ENCODE data around the gene DNAH2. TPM values are rescaled to one million over a fixed set of nuclear protein-coding genes. Genes with fewer than 3 reads are reported as not detected.

Gene DNAH2
- not detected for total RNA-seq

DNA sequence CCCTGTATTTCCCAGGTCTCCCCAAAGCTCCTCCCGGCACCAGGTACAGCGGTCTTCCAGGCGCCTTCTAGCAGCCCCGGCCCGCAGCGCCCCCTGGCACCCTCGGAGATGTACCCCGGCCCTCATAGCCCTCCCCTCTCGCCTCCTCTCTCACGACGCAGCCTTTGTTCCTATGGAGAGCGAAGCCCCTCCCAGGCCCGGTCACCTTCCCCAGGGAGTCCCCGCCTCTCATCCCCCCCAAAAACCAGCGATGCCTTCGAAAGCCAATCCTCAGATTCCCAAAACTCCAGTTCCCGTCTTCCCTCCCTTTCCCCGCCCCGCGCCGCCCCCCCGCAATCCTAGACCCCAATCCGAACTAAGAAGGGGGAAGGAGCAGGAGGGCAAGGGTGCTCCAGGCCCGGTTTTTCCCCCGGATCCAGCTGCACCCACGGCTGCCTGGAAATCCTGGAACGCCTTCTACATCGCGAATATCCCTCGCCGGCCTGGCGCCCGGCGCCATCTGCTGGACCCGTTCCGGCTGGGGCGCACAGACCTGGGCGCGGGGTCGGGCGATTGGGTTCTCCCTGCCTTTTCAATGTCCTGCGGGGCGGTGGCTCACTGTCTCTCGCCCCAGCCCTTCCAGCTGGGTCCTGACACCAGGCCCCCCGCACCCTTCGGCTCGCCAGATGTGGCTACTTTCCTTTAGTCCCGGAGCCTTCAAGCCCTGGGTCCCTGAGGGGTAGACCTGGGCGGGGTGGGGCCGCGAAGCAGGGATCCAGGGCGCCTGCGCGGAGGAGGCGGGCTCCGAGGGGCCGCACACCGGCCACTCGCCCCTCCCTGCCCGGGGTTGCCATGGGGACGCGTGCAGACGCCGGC is at the start of gene DNAH2:
Gene DNAH2 (plus strand): TSS at position 844 of the 855 bp plus-strand sequence. CDS start 1,991 bp downstream, outside the sequence.
- Mint-ChIP-seq H3K27me3 (peaks cover 59% of the 10 kb centered on the region), H3K27ac (no peak within 1 kb of the TSS), H3K36me3 (ENCODE audit: low read depth) (no peaks in the 10 kb centered on the region), H3K4me1 (peaks cover 11% of the 10 kb centered on the region), H3K9me3 (ENCODE audit: low read depth) (no peaks in the 10 kb centered on the region), H3K4me3 (peak within 1 kb of the TSS; percentile 61)
- ChIA-PET CTCF (interaction anchor here (0.8 to 1.4 kb wide), 4 partner anchors 29 to 97 kb away, joined by 3 to 6 read pairs (median 3); partner anchors contain the start of genes TP53 and WRAP53), POLR2A (no interaction called here)
- DNase-seq (peak; percentile 65), ATAC-seq (peak; percentile 77)
- intact Hi-C loops (cut with DNase I, micrococcal nuclease) = no loop called here

DNA sequence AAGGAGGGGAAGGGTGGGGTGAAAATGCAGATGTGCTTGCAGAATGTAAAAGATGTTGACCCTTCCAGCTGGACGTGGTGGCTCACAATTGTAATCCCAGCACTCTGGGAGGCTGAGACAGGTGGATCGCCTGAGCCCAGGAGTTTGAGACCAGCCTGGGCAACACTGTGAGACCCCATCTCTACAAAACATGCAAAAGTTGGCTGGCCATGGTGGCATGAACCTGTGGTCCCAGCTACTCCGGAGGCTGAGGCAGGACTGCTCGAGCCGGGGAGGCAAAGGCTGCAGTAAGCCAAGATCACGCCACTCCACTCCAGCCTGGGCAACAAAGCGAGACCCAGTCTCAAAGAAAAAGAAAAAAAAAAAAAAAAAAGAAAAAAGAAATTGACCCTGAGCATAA is 49.1 kb upstream of the DNAH2 start:
- DNase-seq (no peak), ATAC-seq (no peak)
- Mint-ChIP-seq H3K27me3 (no peaks in the 10 kb centered on the region), H3K4me1 (no peaks in the 10 kb centered on the region), H3K36me3 (ENCODE audit: low read depth) (peaks cover 18% of the 10 kb centered on the region), H3K9me3 (ENCODE audit: low read depth) (peaks cover 2% of the 10 kb centered on the region), H3K4me3 (no peak overlapping the region), H3K27ac (no peak overlapping the region)
- ChIA-PET POLR2A (no interaction called here), CTCF (no interaction called here)
- intact Hi-C loops (cut with DNase I, micrococcal nuclease) = no loop called here

DNA sequence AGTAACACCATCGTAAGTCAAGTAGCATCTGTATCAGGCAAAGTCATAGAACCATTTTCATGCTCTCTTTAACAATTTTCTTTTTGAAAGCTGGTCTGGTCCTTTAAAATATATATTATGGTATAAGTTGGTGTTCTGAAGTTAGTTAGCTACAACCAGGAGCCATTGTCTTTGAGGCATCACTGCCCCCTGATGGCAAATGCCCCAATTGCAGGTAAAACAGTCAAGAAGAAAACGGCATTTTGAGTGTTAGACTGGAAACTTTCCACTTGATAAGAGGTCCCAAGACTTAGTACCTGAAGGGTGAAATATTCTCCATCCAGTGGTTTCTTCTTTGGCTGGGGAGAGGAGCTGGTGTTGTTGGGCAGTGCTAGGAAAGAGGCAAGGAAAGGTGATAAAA is 44.3 kb upstream of the DNAH2 start:
- peaks cover 41% of the 10 kb centered on the region for H3K36me3 Mint-ChIP-seq (ENCODE audit: low read depth)
- H3K4me1 Mint-ChIP-seq = no peaks in the 10 kb centered on the region
- H3K4me3 Mint-ChIP-seq = no peak overlapping the region
- no peak overlapping the region for H3K27ac Mint-ChIP-seq
- no peak for ATAC-seq
- H3K27me3 Mint-ChIP-seq = no peaks in the 10 kb centered on the region
- intact Hi-C loops (cut with DNase I, micrococcal nuclease) = loop anchor here in 1 of 2 experiments (5.0 kb wide), 1 partner anchor 41 kb away; the partner anchor contains the start of gene SHBG
- peak; percentile 73 for DNase-seq
- CTCF ChIA-PET = interaction anchor here (0.6 to 1.8 kb wide), 20 partner anchors 12 to 652 kb away, joined by 3 to 15 read pairs (median 3); partner anchors contain the start of gene TP53
- POLR2A ChIA-PET = interaction anchor here (0.5 to 0.9 kb wide), 4 partner anchors 13 to 150 kb away, joined by 3 to 4 read pairs (median 3); no protein-coding TSS in a partner anchor
- peaks cover 4% of the 10 kb centered on the region for H3K9me3 Mint-ChIP-seq (ENCODE audit: low read depth)

- Mint-ChIP-seq H3K36me3 (ENCODE audit: low read depth) (peaks cover 41% of the 10 kb centered on the region), H3K27ac (no peak overlapping the region), H3K4me3 (no peak overlapping the region), H3K4me1 (peaks cover 2% of the 10 kb centered on the region), H3K9me3 (ENCODE audit: low read depth) (peaks cover 4% of the 10 kb centered on the region), H3K27me3 (no peaks in the 10 kb centered on the region)
- no peak for ATAC-seq
- intact Hi-C loops (cut with DNase I, micrococcal nuclease) = loop anchor here in 1 of 2 experiments (5.0 kb wide), 1 partner anchor 43 kb away; the partner anchor contains the start of gene SHBG
- ChIA-PET CTCF (no interaction called here), POLR2A (no interaction called here)
- DNase-seq = no peak
Measured at GRCh38 chr17:7674934-7675333, 42.6 kb upstream of the DNAH2 start.

DNA sequence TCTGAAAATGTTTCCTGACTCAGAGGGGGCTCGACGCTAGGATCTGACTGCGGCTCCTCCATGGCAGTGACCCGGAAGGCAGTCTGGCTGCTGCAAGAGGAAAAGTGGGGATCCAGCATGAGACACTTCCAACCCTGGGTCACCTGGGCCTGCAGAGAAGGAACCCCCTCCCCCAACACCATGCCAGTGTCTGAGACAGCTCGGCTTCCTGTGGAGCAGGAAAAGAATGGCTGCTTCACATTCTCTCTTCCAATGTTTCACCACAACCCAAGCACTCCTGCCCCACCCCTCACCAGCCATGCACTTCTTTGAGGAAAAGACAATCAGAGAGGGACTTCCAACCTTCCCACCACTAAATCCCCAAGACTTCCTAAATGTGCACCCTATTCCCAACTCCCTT is 41.0 kb upstream of the DNAH2 start:
- POLR2A ChIA-PET = no interaction called here
- no peak overlapping the region for H3K4me3 Mint-ChIP-seq
- peak overlapping the region; percentile 0 for H3K27ac Mint-ChIP-seq
- intact Hi-C loops (cut with DNase I, micrococcal nuclease) = no loop called here
- CTCF ChIA-PET = interaction anchor here (3.5 kb wide), 1 partner anchor 11 kb away, joined by 11 read pairs; the partner anchor contains the start of gene TP53
- no peak for DNase-seq
- H3K4me1 Mint-ChIP-seq = peaks cover 2% of the 10 kb centered on the region
- no peaks in the 10 kb centered on the region for H3K27me3 Mint-ChIP-seq
- ATAC-seq = no peak
- H3K9me3 Mint-ChIP-seq (ENCODE audit: low read depth) = peaks cover 4% of the 10 kb centered on the region
- peaks cover 34% of the 10 kb centered on the region for H3K36me3 Mint-ChIP-seq (ENCODE audit: low read depth)

GRCh38 chr17:7677388-7678067 is 40.0 kb upstream of the DNAH2 start:
- Mint-ChIP-seq H3K36me3 (ENCODE audit: low read depth) (peaks cover 30% of the 10 kb centered on the region), H3K9me3 (ENCODE audit: low read depth) (peaks cover 4% of the 10 kb centered on the region), H3K4me3 (no peak overlapping the region), H3K27me3 (no peaks in the 10 kb centered on the region), H3K4me1 (peaks cover 4% of the 10 kb centered on the region), H3K27ac (no peak overlapping the region)
- intact Hi-C loops (cut with DNase I, micrococcal nuclease) = no loop called here
- DNase-seq (no peak), ATAC-seq (no peak)
- POLR2A ChIA-PET = no interaction called here
- CTCF ChIA-PET = interaction anchor here (3.5 kb wide), 1 partner anchor 10 kb away, joined by 11 read pairs; the partner anchor contains the start of gene TP53

DNA sequence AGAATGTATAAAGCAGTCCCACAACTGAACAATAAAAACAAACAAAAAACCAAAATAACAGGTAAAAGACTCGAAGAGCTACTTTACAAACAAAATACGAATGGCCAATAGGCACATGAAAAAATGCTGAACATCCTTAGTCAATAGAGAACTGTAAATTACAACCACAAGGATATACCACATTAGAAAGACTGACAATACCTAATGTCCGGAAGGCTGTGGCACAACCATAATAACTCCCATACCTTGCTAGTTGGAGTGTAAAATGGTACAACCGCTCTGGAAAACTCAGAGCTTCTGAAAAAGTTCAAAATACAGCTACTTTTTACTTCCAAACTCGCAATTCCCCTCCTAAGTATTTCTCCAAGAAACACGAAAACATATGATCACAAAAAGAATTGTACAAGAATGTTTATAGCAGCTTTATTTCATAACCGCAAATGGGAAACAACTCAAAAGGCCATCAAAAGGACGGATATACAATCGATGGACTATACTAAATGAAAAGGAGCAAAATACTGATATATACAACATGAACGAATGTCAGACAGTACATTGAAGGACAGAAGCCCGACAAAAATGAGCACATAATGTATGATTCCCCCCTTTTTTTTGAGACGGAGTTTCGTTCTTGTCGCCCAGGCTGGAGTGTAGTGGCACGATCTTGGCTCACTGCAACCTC is 32.6 kb upstream of the DNAH2 start:
- peaks cover 36% of the 10 kb centered on the region for H3K4me1 Mint-ChIP-seq
- peaks cover 21% of the 10 kb centered on the region for H3K36me3 Mint-ChIP-seq (ENCODE audit: low read depth)
- H3K9me3 Mint-ChIP-seq (ENCODE audit: low read depth) = no peaks in the 10 kb centered on the region
- ATAC-seq = no peak
- H3K27ac Mint-ChIP-seq = peak overlapping the region; percentile 97
- DNase-seq = no peak
- H3K4me3 Mint-ChIP-seq = peak overlapping the region; percentile 83
- ChIA-PET CTCF (interaction anchor here (0.6 to 3.8 kb wide), 6 partner anchors 11 to 373 kb away, joined by 3 to 31 read pairs (median 3); partner anchors contain the start of genes FXR2 and SAT2), POLR2A (interaction anchor here (0.6 to 1.7 kb wide), 5 partner anchors 19 to 454 kb away, joined by 3 to 4 read pairs (median 3); partner anchors contain the start of gene SAT2)
- intact Hi-C loops (cut with DNase I, micrococcal nuclease) = loop anchor here (5.0 kb wide), 7 partner anchors 157 to 1043 kb away; partner anchors contain the start of genes CYB5D1 (in 1 of the 2), KIAA0753 (in 1 of the 2), NAA38 (in 1 of the 2) and SLC16A13 (in 1 of the 2)
- H3K27me3 Mint-ChIP-seq = no peaks in the 10 kb centered on the region

- POLR2A ChIA-PET = interaction anchor here (0.5 to 3.7 kb wide), 19 partner anchors 12 to 681 kb away, joined by 3 to 39 read pairs (median 5); partner anchors contain the start of genes ATP1B2, CD68, FXR2 and MPDU1
- ATAC-seq = peak; percentile 47
- no peaks in the 10 kb centered on the region for H3K9me3 Mint-ChIP-seq (ENCODE audit: low read depth)
- H3K4me3 Mint-ChIP-seq = peak overlapping the region; percentile 83
- H3K4me1 Mint-ChIP-seq = peaks cover 40% of the 10 kb centered on the region
- peaks cover 25% of the 10 kb centered on the region for H3K36me3 Mint-ChIP-seq (ENCODE audit: low read depth)
- intact Hi-C loops (cut with DNase I, micrococcal nuclease) = loop anchor here (1.0 to 5.0 kb wide), 25 partner anchors 71 to 1043 kb away; partner anchors contain the start of genes EIF5A (in 2 of the 2), POLR2A (in 2 of the 2), TMEM102 (in 2 of the 2) and ALOXE3 (in 1 of the 2)
- H3K27me3 Mint-ChIP-seq = no peaks in the 10 kb centered on the region
- CTCF ChIA-PET = interaction anchor here (0.6 to 3.8 kb wide), 9 partner anchors 12 to 434 kb away, joined by 3 to 31 read pairs (median 3); partner anchors contain the start of genes FXR2 and SAT2
- H3K27ac Mint-ChIP-seq = peak overlapping the region; percentile 97
- DNase-seq = peak; percentile 96
Measured at GRCh38 chr17:7685533-7686221, 31.9 kb upstream of the DNAH2 start.

DNA sequence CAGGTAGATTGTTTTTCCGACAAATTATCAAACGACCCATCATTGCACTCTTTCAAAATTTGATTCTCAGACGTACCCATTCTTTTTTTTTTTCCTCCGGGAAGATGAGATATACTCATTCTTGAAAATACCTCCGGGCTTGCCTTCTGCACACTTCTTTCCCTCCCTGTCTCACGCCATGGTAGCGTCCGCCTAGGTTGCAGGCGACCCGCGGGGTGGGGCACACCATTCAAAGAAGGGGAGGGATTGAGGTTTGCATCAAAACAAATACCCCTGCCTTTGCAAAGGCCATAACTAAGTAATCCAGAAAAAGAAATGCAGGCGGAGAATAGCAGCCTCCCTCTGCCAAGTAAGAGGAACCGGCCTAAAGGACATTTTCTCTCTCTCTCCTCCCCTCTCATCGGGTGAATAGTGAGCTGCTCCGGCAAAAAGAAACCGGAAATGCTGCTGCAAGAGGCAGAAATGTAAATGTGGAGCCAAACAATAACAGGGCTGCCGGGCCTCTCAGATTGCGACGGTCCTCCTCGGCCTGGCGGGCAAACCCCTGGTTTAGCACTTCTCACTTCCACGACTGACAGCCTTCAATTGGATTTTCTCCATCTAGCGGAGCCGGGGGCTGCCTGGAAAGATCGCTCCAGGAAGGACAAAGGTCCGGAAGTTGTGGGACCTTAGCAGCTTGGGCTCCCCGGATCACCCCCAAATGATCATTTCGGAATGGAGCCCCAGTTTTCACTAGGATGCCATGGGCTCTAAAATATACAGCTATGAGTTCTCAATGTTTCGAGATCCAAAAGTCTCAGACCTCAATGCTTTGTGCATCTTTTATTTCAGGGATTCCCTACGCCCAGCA is 31.1 kb upstream of the DNAH2 start:
- no peaks in the 10 kb centered on the region for H3K9me3 Mint-ChIP-seq (ENCODE audit: low read depth)
- peak; percentile 43 for ATAC-seq
- ChIA-PET POLR2A (interaction anchor here (0.5 to 3.7 kb wide), 32 partner anchors 13 to 682 kb away, joined by 3 to 39 read pairs (median 5); partner anchors contain the start of genes ATP1B2, CD68, CYB5D1 and FXR2), CTCF (interaction anchor here (0.6 to 4.8 kb wide), 29 partner anchors 13 to 477 kb away, joined by 3 to 31 read pairs (median 5); partner anchors contain the start of genes DNAH2, EFNB3, FXR2 and MPDU1)
- intact Hi-C loops (cut with DNase I, micrococcal nuclease) = loop anchor here (1.0 to 5.0 kb wide), 26 partner anchors 72 to 1044 kb away; partner anchors contain the start of genes EIF5A (in 2 of the 2), MPDU1 (in 2 of the 2), POLR2A (in 2 of the 2) and TMEM102 (in 2 of the 2)
- no peaks in the 10 kb centered on the region for H3K27me3 Mint-ChIP-seq
- peak; percentile 89 for DNase-seq
- H3K4me3 Mint-ChIP-seq = peak overlapping the region; percentile 83
- H3K36me3 Mint-ChIP-seq (ENCODE audit: low read depth) = peaks cover 27% of the 10 kb centered on the region
- H3K27ac Mint-ChIP-seq = peak overlapping the region; percentile 97
- peaks cover 40% of the 10 kb centered on the region for H3K4me1 Mint-ChIP-seq

Data from activated CD4-positive, alpha-beta T cell treated with anti-CD3 and anti-CD28 coated beads for 36 hours (primary cell).